ENCODE results near the gene PPWD1.
A peak's percentile ranks its signal among the peaks of the same experiment; 100 is the strongest.
"Not testable (repeated sequence)": the region's sequence is repeated elsewhere in the genome, so short reads cannot be mapped to it uniquely, and the experiment has no call there.

Gene PPWD1

GRCh38 chr5:65577141-65577540, 14.0 kb downstream of the PPWD1 start:
- H3K4me3 ChIP-seq (ENCODE audit: low read length): no peak overlapping the region
- no peak for TF ChIP-seq ZNF274 (IDR thresholded peaks at IDR 0.05; ENCODE audit: low read depth, low read length)

- no peak for TF ChIP-seq ZNF274 (IDR thresholded peaks at IDR 0.05; ENCODE audit: low read depth, low read length)
- H3K4me3 ChIP-seq (ENCODE audit: low read length): no peak overlapping the region
These were observed 25.6 kb downstream of the PPWD1 start for GRCh38 chr5:65588694-65589093.

- H3K4me3 ChIP-seq (ENCODE audit: low read length): not testable (repeated sequence)
These were observed 38.7 kb downstream of the PPWD1 start for GRCh38 chr5:65601761-65602160.

GRCh38 chr5:65611524-65611923, 48.4 kb downstream of the PPWD1 start:
- no peak for TF ChIP-seq ZNF274 (IDR thresholded peaks at IDR 0.05; ENCODE audit: low read depth, low read length)
- H3K4me3 ChIP-seq (ENCODE audit: low read length): no peak overlapping the region

- no peak overlapping the region for H3K4me3 ChIP-seq (ENCODE audit: low read length)
- no peak for TF ChIP-seq ZNF274 (IDR thresholded peaks at IDR 0.05; ENCODE audit: low read depth, low read length)
These were observed 49.3 kb downstream of the PPWD1 start for GRCh38 chr5:65612298-65612907.

GRCh38 chr5:65620021-65620420, 56.9 kb downstream of the PPWD1 start:
- TF ChIP-seq ZNF274 (IDR thresholded peaks at IDR 0.05; ENCODE audit: low read depth, low read length): no peak
- no peak overlapping the region for H3K4me3 ChIP-seq (ENCODE audit: low read length)

- not testable (repeated sequence) for H3K4me3 ChIP-seq (ENCODE audit: low read length)
These were observed 58.9 kb downstream of the PPWD1 start for GRCh38 chr5:65621961-65622360.

GRCh38 chr5:65623482-65623881, 60.4 kb downstream of the PPWD1 start:
- TF ChIP-seq ZNF274 (IDR thresholded peaks at IDR 0.05; ENCODE audit: low read depth, low read length): no peak
- peak overlapping the region; percentile 97 for H3K4me3 ChIP-seq (ENCODE audit: low read length)

GRCh38 chr5:65624025-65624570, 61.0 kb downstream of the PPWD1 start, which contains the start of gene TRIM23:
TRIM23 (minus strand) TSS chr5:65624333; CDS start chr5:65624274, 59 bp downstream.
- peak within 1 kb of the TSS; percentile 97 for H3K4me3 ChIP-seq (ENCODE audit: low read length)
- TF ChIP-seq ZNF274 (IDR thresholded peaks at IDR 0.05; ENCODE audit: low read depth, low read length): no peak

- TF ChIP-seq ZNF274 (IDR thresholded peaks at IDR 0.05; ENCODE audit: low read depth, low read length): no peak
- peak within 1 kb of the TSS; percentile 97 for H3K4me3 ChIP-seq (ENCODE audit: low read length)
These were observed 61.8 kb downstream of the PPWD1 start, which contains the start of the genes SHLD3 and TRAPPC13 for GRCh38 chr5:65624571-65625555. SHLD3 (plus strand) TSS chr5:65625027; CDS start chr5:65629588, 4,561 bp downstream. TRAPPC13 (plus strand) TSS chr5:65625027; CDS start chr5:65625061, 34 bp downstream.

- TF ChIP-seq ZNF274 (IDR thresholded peaks at IDR 0.05; ENCODE audit: low read depth, low read length): no peak
- H3K4me3 ChIP-seq (ENCODE audit: low read length): peak overlapping the region; percentile 97; the same call in 1 of the 2 replicates
These were observed 62.6 kb downstream of the PPWD1 start for GRCh38 chr5:65625743-65626142.

- TF ChIP-seq ZNF274 (IDR thresholded peaks at IDR 0.05; ENCODE audit: low read depth, low read length): no peak
- no peak overlapping the region for H3K4me3 ChIP-seq (ENCODE audit: low read length)
These were observed 67.9 kb downstream of the PPWD1 start for GRCh38 chr5:65630981-65631380.
